ENCODE data around the gene SLC2A9. TPM values are rescaled to one million over a fixed set of nuclear protein-coding genes. Genes with fewer than 3 reads are reported as not detected.
A peak's percentile ranks its signal among the peaks of the same experiment; 100 is the strongest.

Gene SLC2A9
- total RNA-seq, 6 experiments from 2014 or later: 16.1 to 25.0 (median 19.8) TPM

GRCh38 chr4:9898596-9899305 is 122.5 kb downstream of the SLC2A9 start:
- Histone ChIP-seq H3K27me3 (no peaks in the 10 kb centered on the region), H3K4me3 (no peak overlapping the region), H3K27ac (no peak overlapping the region), H3K36me3 (peaks cover 0 to 2% (median 0%) of the 10 kb centered on the region in 4 donors), H3K4me1 (no peaks in the 10 kb centered on the region), H3K9me3 (no peaks in the 10 kb centered on the region)
- ATAC-seq (peak; percentile 37 to 72 (median 68)), DNase-seq (no peak)
- 57% methylated on average over 7 of the region's 9 CpGs for WGBS (ENCODE audit: insufficient coverage, low coverage, low lambda C conversion rate, missing lambda C conversion rate)
- intact Hi-C loops (cut with DNase I): no loop called here
- TF ChIP-seq POLR2A (IDR thresholded peaks at IDR 0.05) (no peak), CTCF (IDR thresholded peaks at IDR 0.05) (peak in 3 of 4 donors; percentile 12 to 23 (median 21))

GRCh38 chr4:9895333-9895705 is 126.0 kb downstream of the SLC2A9 start:
- Histone ChIP-seq H3K27me3 (no peaks in the 10 kb centered on the region), H3K4me3 (no peak overlapping the region), H3K27ac (no peak overlapping the region), H3K36me3 (peaks cover 0 to 2% (median 0%) of the 10 kb centered on the region in 4 donors), H3K9me3 (no peaks in the 10 kb centered on the region), H3K4me1 (no peaks in the 10 kb centered on the region)
- WGBS (ENCODE audit: insufficient coverage, low coverage, low lambda C conversion rate, missing lambda C conversion rate): 85% methylated on average over 4 of the region's 4 CpGs
- no peak for TF ChIP-seq CTCF (IDR thresholded peaks at IDR 0.05)
- no peak for TF ChIP-seq POLR2A (IDR thresholded peaks at IDR 0.05)
- no peak for DNase-seq
- ATAC-seq: no peak
- intact Hi-C loops (cut with DNase I): no loop called here

GRCh38 chr4:9894644-9895332 is 126.5 kb downstream of the SLC2A9 start:
- ATAC-seq (peak in 1 of 4 donors; percentile 48), DNase-seq (no peak)
- WGBS (ENCODE audit: insufficient coverage, low coverage, low lambda C conversion rate, missing lambda C conversion rate): 61% methylated on average over 3 of the region's 3 CpGs
- intact Hi-C loops (cut with DNase I): no loop called here
- Histone ChIP-seq H3K36me3 (peaks cover 0 to 2% (median 0%) of the 10 kb centered on the region in 4 donors), H3K4me3 (no peak overlapping the region), H3K27me3 (no peaks in the 10 kb centered on the region), H3K4me1 (no peaks in the 10 kb centered on the region), H3K9me3 (no peaks in the 10 kb centered on the region), H3K27ac (no peak overlapping the region)
- no peak for TF ChIP-seq POLR2A (IDR thresholded peaks at IDR 0.05)
- no peak for TF ChIP-seq CTCF (IDR thresholded peaks at IDR 0.05)

- Histone ChIP-seq H3K36me3 (peaks cover 0 to 2% (median 0%) of the 10 kb centered on the region in 4 donors), H3K4me3 (no peak overlapping the region), H3K4me1 (no peaks in the 10 kb centered on the region), H3K27ac (no peak overlapping the region), H3K27me3 (no peaks in the 10 kb centered on the region), H3K9me3 (no peaks in the 10 kb centered on the region)
- DNase-seq (no peak), ATAC-seq (no peak)
- TF ChIP-seq CTCF (IDR thresholded peaks at IDR 0.05): no peak
- TF ChIP-seq POLR2A (IDR thresholded peaks at IDR 0.05): no peak
- intact Hi-C loops (cut with DNase I): no loop called here
- WGBS (ENCODE audit: insufficient coverage, low coverage, low lambda C conversion rate, missing lambda C conversion rate): 70% methylated on average over 5 of the region's 8 CpGs
These were observed 127.8 kb downstream of the SLC2A9 start for GRCh38 chr4:9893329-9894108.
